Cerebellar cortex (tissue), 1 donor: ENCODE data around the gene FBXO41.

ENCODE experiments used
- DNase-seq: peaks from one replicate; pipeline ENCODE4 v3.0.0-alpha.2; 2015; ENCODE audit warnings: low spot score

Gene FBXO41

DNA sequence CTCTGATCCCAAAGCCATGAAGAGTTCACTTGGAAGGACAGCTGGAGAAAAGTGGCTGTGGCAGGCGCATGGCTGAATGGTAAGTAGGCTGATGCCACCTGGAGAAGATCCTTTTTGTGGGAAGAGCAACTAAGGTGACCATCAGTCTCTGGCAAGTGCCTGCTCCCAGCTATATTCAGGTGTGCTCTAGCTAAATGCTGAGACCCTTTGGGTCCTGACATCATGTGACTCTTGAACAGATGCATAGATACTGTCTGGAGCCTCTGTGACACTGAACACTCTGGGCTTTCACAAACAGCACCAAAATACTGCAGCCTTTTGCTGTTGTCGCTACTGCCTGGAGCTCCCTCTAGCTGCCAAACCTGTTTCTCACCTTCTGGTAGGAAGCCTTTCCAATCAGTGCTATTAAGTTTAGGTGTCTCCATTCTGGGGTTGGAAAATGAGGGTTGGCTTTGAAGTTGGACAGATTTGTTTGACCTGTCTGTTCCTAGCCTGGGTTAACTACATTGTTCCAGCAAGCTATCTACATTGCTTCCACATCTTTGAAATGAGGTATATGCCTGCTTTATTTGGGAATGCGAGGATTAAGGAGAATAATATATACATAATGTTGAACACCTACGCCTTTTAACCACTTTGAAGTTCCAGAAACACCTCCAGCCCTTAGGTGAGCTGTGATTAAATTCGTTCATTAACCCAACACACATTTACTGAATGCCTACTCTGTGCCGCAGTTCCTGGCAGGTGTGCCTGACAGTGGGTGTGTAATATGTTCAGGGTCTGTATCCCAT lies 6.0 kb upstream of the FBXO41 start:
- peak; percentile 94 for DNase-seq

DNA sequence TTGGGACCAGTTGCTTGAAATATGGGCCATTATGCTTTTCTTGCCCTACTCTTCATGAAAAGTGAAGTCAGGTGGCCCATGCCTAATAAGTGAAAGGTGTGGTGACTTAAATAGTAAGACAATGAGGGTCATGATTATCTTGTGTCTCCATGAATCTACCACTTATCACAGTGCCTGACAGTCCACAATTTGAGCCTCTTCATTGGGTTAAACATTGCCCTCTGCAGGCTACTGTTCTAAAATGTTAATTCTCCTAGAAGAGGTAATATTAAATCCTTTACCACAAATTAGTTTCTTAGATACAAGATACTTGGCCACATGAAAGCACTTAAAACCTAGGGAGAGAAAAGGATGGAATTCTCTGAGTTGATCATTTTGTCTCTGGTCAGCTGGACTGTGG lies 5.0 kb upstream of the FBXO41 start:
- DNase-seq = no peak

DNA sequence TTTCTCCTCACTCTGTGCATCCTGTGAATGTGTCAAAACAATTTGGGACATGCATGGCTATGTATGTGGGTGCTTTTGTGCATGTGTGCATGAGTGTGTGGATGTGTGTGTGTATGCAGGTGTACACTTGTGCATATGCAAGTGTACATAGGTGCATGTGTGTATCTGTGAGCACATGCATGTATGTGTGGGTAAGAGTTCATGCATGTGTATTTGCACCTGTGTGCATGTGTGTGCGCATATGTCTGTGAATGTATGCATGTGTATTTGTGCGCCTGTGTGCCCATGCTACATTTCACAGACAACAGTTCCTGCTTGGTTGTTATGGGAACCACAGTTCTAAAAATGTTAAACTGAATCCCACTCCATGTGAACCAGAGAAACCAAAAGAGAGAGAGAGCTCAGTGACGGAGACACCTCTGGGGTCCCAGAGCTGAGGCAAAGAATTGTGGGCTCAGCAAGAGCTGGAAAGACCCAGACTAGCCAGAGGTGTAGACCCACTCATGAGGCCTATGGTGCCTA lies 1.9 kb upstream of the FBXO41 start:
- DNase-seq = no peak

DNA sequence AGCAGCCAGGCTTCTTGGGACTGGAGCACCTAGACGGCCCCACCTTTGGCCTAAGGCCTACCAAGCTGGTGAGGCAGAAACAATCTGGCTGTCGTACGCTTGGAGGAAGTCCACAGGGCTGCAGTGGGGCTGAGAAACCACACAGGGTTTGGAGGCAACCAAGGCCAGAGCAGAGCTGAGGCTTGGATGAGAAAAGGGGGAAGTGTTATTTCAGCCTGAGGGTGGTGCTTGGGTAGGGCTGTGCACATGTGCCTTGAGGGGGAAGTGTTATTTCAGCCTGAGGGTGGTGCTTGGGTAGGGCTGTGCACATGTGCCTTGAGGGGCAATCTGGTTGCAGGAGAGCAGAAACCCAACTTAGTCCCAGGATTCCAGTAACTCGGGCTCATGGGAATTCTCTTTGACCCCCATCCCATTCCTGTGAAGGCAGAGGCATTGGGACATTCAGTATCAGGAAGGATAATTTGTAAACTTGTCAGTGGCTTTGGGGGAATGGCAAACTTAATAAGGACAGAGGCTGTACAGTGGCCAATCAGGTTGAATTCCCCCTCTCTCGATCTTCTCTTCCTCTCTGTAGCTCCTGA lies 971 bp upstream of the FBXO41 start:
- peak; percentile 65 for DNase-seq

DNA sequence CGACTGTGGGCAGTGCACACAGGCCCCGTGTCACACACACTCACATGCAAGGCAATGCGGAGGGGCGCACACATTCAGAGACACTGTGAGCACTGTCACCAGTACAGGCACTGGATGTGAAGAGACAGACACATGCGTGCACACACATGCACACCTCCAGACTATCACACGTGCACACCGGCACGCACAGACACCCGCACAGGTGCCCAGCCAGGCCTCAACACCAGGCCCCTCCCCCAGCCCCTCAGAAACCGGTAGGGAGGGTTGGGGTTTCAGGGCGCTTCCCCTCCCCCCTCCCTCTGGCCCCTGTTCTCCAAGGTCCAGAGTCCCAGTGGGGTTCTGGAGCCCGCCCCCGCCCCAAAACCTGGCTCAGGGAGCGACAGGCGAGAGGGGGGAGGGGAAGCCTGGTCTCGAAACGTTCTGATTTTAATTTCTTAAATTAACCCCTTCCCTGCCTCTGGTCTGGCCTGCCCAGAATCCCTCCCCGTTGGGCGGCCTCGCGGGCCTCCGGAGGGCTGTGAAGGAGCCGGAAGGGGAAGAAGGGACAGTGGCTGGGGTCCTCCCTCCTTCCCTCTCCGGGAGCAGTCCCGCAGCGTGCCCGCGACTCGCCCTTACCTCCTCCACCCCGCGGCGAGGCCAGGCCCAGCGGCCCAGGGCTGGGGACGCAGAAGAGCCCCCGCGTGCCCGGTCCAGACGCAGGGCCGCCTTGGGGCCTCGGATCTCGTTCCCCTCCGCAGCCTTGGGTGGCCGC lies 558 bp downstream of the FBXO41 start:
- DNase-seq = no peak

DNA sequence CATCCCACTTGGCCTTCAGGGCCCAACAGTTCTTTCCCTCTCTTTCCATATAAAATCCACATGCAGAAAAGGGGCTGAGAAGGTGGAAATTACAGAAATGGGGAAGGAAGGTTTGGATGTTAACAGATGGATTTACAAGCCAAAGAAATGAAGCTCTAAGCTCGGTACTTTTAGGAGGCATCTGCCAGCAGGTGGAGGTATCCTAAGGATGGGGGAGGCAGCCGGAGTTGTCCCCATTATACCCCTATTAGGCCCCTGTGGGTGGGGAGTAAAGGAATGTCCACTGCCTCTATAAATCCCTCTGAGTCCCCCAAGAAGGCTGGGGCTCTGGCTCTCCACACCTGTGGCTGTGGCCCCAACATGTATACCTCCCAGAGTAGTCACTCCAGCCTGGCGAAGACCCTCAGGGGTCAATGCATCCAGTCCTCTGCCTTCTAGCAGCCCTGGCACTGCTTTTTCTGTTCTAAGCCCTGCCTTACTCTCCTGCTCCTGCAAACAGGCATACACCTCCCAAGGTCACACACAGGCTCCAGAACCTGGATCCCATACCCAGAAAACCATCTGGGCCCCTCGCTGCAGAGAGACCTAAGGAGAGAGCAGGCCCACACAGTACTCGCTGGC lies 1.2 kb downstream of the FBXO41 start:
- DNase-seq = no peak

DNA sequence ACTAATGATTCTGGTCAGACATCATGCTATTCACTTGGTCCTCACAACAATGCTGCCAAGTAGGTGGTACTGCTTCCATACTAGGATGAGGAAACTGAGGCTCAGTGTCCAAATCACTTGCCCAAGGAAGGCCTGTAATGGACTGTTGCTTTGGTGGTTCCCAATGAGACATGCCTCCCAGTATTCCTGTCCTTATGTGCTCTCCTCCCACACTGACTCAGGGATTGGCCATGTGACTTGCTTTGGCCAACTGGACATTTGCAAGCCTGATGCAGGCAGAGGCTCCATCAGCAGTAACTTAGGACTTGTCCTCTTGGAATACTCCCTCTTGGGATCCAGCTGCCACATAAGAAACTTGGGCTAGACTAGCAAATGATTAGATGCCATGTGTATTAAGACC lies 3.0 kb downstream of the FBXO41 start:
- no peak for DNase-seq

DNA sequence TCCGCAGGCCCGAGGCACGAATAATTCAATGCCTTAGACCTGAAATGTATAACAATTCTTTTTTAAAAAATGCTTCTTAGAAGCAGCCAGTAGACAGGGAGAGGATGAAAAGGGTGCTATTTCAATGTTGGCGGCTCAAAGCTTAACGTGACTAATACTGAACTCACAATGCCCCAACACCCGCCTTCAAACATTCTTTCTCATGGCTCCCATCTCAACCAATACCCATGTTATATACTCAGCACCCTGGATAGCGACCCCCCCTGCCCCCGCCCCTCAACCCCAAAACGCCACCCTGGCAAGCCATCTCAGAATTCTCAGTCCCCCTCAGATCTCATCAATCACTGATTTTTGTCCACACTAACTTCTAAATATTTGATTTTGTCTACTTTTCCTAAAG lies 4.4 kb downstream of the FBXO41 start:
- no peak for DNase-seq

DNA sequence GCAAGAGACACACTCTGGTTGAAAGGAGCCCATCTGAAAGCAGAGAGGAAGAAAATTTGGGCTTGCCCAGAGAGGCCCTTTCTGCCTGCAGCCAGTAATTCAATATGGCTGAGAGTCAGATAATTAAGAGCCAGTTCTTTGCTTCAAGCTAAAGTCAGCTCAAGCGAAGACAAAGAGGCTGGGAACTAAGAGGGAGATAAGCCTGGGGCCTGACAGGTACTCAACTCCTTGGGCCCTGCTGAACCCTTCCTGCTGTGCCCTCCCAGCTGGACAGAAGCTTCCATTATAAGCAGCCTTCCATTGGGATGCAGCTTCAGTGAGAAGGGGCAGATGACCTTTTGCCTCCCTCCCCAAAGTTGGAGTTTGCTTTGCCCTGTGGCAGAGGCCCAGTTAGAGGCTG lies 12.0 kb downstream of the FBXO41 start:
- DNase-seq = no peak

DNA sequence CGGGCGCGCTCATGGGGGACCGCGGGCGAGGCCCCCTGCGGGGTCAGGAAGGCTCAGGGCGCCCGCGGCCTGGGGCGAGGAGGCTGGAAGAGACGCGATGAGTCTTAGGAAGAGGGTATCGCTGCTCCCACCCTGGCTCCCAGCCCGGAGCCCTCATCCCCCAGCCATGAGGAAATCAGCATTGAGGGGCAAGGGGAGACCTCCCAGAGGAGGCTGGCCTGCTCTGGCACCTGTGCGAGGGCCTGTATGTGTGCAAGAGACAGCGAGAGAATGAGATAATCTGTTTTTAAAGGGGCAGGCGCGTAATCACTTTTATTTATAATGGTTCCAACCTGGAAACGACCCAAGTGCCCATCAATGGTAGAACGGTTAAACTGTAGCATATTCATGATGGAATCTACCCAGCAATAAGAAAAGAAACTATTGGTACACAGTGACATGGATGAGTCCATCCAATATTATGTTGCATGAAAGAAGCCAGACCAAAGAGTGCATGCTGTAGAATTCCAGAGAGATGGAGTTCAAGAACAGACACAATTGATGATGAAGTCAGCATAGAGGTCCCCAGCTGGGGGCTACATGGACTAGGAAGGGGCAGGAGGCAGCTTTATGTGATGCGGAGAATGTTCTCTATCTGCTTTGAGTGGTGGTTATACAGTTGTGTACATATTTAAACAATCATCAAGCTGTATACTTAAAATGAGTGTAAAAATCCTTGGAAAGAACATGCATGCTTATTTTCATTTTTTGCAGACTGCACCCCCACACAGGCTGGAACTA lies 14.4 kb downstream of the FBXO41 start:
- DNase-seq = no peak

DNA sequence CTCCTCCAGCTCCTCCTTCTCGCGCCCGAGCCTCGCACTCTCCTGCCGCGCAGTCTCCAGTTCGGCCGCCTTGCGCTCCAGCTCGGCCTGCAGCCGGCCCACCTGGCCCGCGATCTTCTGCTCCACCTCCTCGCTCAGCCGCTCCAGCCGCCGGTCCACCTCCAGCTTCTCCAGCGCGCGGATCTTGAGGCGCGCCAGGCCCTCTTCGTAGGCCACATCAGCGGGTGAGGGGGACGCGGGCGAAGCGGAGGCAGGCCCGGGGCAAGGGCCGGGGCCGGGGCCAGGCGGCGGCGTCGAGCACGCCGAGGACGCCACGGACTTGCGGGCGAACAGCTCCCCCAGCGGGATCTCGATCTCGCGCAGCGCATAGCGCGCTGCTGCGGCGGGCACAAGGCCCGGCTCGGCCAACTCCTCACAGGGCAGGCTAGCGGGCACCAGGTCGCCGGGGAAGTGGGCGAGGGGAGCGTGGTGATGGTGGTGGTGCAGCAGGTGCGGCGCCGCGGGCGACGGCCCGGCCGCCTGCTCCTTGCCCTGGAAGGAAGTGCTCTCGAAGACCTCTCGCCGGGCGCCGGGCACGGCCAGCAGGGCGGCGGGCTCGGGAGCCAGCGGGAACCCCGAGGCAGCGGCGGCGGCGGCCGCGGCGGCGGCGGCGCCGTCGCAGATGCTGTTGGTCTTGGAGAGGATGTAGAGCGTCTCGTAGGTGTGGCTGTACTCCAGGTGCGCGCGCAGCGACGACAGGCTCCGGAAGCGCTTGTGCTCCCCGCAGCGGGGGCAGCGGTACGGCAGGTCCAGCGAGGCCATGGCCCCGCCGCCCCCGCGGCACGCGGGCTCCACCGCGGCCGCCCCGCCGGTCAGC lies 15.2 kb downstream of the FBXO41 start:
- DNase-seq = no peak

DNA sequence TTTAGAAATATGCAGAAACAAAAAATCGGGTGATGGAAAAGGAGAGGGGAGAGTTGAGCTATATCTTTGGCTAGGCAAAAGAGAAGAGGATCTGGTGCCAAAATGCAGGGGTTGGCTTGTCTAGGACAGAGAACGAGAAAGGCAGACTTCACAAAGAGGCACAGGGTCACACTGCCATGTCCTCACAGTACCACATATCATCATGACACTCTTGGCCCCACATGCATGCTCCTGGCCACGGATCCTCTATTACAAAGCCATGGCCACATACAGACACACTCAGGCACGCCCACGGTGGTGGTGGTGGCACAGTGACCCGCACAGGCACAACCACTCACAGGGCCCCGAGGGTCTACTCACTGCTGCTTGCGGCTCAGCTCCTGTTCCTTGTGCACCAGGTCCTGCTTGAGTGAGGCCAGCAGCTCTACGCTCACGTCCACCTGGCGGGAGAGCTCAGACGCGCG lies 15.9 kb downstream of the FBXO41 start:
- peak; percentile 64 for DNase-seq

DNA sequence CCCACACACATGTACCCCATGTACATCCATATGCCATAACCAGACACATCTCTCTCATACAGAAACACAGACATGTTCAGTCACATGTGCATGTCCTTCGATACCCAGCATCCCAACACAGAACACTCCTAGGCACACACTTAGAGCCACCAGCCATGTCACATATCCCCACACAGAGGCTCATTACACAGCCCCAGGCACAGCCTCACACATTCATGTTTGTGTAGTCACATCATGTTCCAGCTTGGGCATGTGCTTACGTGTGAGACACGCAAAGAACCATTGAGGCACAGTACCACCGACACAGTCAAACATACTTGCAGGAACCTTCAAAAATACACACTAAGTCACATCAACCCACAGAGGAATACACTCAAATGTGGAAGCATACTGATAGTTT lies 17.3 kb downstream of the FBXO41 start:
- DNase-seq = no peak

DNA sequence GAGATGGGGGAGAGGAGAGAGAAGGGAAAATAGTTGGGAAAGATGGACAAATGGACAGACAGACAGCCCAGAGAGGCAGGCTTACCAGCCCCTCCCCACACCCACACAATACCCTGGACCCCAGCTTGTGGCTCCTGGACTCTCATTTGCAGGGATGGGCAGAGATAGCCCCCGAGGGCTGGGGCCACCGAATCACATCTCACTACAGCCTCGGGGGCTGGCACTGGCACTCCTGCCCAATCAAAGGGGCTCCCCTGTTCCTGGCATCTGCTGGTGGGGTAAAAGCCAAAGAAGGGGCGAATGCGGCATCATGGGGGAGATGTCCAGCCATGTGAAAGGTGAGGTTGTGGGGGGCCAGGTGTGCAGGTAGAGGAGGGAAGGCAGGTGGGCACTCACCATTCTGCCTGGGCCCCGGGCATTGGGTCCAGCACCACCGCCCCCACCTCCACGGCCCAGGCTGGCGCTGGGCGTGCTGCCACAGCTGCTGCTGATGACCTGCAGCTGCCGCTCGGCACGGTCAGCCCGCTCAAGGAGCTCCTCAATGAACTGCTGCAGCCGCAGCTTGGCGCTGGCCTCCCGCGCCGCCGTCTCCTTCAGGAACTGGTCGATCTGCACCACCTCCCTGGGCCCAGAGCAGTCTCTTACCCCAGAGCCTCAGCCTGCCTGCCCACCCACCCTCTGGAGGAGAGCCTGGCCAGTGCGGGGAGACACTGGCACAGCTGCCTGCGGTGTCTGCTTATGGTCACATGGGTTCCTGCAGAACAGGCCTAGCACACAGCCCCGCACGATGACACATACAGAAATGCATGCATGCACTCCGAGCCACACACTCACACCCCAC lies 18.0 kb downstream of the FBXO41 start:
- no peak for DNase-seq

DNA sequence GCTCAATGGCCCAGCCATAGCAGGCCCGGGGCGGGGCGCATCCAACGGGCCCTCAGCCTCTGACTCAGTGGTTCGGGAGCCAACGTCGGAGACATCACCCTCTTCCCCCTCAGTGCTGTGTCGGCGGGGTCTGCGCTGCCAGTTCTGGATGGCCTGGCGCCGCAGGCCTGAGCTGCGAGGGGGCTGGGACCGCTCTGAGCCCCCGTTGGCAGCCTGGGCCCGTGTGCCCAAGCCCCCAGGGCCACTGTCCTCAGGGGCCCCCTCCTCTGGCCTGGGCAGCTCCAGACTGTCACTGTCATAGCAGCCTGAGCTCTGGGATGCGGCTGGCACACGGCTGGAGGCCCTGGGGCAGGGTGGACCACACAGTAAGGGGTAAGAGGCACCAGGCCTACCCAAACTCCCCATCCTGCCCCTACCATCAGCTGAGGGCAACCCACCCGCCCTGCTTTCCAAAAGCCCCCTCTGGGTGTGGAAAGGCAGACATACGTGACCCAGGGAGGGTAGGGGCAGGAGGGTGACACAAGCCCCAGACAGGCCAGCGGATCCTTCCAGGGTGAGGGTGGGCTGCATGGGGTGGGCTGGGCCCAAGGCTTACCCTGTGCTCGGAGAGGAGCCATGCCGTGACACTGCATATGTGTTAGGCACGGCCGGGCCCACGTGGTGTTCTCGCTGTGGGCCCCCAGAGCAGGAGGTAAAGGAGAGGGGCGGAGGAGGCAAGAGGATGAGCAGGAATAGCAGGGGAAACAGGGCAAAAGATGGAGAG lies 18.8 kb downstream of the FBXO41 start:
- no peak for DNase-seq

DNA sequence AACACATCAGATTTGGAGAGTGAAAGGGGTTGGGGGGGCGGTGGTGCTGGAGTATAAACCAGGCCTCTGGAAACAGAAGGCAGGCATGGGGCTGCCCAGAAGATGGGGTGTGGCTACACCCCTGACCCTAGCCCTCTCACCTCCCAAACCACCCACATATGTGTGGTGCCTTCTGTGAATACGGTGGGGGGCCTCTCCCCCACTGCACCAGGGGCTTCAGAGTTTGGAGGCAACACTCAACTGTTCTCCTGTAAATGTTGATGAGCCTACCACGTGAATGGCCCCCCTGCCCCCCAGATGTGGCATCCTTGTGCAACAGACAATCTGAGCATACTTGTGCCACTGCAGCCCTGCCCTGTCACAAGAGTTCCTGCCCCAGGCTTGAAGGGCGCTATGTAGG lies 19.5 kb downstream of the FBXO41 start:
- DNase-seq = no peak

DNA sequence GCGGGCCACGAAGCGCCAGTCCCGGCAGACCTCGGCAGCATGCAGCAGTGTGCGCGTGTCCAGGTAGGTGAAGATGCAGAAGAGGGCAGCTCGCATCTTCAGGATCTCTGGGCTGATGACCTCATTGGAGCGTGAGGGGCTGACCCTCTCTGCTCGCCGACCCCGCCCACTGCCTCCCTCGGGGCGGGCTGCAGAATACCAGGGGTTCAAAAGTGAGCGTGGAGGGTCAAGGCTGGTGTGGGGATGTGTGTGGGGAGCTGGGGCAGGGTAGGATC lies 20.0 kb downstream of the FBXO41 start:
- DNase-seq = no peak

DNA sequence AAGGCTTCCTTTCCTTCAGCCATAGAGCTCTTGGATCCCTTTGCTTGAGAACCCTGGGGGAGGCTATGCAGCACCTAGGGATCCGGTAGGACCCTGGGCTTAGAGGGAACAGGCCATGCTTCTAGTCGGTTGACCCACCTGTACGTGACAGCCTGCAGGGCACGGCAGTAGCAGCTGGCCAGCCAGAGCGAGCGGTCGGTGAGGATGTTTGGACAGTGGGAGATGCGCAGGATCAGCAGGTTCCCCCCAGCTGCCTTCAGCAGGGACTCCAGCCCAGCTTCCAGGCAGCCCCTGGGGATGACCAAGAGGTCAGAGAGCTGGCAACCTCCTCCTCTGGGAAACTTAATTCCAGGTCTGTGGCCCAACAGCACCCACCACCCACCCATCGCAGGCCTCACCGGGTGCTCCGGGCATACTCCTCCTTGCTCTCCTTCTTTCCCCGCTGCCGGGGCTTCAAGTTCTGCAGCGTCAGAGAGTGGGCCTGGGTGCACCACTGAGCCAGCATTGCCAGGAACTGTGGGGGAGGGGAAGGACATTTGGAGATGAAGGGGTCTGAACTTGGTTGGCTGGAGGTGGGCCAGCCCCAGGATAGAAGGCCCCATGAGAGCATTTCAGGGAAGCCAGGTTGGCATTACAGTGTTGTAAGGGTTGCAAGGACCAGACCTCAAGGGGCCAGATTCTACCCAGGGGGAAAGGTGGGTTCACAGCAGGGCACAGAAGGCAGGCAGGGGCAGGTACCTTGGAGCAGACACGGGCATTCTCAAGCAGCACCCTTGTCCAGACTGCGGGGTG lies 20.5 kb downstream of the FBXO41 start:
- DNase-seq = no peak
